HG03196 (cell line): Measurements from ENCODE around the gene OASL.
"Not testable (repeated sequence)": the region's sequence is repeated elsewhere in the genome, so short reads cannot be mapped to it uniquely, and the experiment has no call there.

Source experiments
- ATAC-seq: cut with Tn5 transposase; IDR thresholded peaks from one replicate; pipeline ENCODE4 v1.9.1; 2021; ENCODE audit not compliant: unreplicated experiment

The OASL gene, protein sequence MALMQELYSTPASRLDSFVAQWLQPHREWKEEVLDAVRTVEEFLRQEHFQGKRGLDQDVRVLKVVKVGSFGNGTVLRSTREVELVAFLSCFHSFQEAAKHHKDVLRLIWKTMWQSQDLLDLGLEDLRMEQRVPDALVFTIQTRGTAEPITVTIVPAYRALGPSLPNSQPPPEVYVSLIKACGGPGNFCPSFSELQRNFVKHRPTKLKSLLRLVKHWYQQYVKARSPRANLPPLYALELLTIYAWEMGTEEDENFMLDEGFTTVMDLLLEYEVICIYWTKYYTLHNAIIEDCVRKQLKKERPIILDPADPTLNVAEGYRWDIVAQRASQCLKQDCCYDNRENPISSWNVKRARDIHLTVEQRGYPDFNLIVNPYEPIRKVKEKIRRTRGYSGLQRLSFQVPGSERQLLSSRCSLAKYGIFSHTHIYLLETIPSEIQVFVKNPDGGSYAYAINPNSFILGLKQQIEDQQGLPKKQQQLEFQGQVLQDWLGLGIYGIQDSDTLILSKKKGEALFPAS

DNA sequence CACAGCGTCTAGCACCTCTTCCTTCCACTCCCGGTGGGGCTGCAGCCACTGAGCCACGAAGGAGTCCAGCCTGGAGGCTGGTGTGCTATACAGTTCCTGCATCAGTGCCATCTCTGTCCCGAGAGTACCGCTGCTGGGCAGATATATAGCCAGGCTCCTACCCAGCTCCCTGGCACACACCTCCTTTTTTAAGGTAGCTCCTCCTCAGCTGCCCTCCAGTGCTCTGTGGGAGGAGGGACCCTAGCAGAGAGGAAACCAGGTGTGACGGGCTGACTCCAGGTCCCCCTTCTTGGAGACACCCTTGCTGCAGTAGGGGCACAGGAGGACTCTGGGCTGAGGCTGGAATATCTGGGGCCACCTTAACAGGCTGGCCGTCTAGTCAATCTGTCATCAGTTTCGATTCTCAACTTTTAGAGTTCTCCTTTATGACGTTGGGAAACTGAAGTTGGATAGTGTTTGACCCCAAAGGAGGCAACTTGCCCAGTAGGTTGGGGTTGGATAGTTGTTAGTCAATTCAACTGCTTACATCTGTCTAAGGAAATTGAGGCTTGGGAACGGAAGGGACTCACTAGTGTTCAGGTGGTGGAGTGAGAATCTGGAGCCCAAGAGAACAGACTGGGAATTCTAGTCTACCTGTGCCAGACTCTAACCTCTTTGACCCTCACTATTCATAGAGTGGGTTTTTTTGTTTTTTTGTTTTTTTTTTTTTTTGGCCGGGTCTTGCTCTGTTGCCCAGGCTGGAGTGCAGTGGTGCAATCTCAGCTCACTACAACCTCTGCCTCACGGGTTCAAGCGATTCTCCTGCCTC is at the start of gene OASL:
Gene OASL (minus strand): TSS at position 386 of the 808 bp plus-strand sequence. CDS start 275 bp downstream, at position 111.
- peak; percentile 64 for ATAC-seq

- ATAC-seq = no peak
These were observed 49.1 kb upstream of the OASL start for GRCh38 chr12:121088195-121088585.

DNA sequence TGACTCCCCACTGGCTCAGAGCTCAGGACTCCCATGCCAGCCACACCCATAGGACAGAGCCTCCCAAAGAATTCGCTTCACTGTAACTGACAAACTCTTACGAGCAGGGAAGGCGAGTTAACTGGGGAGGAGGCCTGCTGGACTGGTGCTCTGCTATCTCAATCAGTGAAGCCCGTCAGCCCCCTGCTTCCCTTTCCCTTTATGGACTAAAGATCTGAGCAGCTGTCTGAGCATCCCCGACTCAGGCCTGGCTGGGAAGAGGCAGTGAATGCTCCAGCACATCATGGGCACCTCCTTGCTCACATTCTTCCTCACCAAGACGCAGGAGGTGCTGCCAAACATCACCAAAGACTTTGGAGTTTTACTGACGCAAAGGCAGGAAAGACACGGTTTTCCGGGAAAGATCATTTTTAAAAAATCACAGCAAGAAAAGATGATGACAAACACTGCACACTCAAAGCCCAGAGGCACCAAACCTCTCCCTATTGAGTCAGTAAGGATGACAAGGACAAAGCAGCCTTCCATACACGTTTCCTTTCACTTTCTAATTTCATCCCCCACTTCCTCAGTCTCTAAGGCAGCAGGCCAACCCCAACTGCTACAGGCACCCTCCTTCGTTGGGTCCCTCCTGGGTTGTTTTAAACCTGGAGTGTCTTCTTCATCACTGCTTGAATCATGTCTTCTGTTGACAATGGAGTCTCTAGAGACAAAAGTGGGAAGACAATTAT is 48.6 kb upstream of the OASL start:
- ATAC-seq = no peak

DNA sequence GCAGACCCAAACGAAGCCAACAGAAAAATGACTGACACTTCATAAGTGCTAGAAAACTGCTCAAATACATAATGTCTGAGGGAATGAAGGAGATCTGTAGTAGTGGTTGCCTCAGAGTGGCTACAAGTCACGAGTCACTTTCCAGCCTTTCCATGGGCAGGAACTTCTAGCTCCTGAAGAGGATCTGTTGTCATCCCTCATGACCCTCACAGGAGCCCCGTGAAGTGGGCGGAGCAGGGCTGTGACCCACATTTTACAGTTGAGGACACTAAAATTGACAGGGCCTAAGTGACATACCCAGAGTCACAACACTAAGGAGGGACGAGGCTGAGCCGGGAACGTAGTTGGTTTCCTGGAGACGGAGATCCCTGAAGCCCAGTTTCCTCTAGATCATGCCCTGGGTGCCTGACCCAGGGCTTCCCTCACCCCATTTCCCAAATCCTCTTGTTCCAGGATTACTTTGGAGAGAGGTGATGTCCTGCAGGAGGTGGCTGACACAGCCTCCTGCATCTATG is 47.8 kb upstream of the OASL start:
- ATAC-seq = no peak

- no peak for ATAC-seq
These were observed 46.7 kb upstream of the OASL start for GRCh38 chr12:121085506-121086353.

- no peak for ATAC-seq
These were observed 46.0 kb upstream of the OASL start for GRCh38 chr12:121085069-121085468.

DNA sequence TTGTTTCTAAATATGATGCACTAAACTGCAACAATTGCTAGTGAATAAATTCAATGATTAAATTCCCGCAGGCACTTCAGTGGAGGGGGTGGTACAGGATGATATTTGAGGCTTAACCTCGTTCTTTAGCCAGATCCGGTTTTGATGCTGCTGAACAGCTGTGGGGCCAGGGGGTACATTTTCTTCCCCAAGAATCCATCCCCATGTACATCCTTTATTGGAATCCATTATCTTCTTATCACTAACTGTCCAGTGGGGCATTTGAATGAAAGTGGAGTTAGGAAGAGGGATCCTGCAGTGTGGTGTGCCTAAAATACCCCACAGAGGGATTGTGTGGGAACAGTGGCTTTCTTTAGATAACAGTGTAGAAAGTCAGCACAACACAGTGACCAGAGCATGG is 45.2 kb upstream of the OASL start:
- ATAC-seq = no peak

DNA sequence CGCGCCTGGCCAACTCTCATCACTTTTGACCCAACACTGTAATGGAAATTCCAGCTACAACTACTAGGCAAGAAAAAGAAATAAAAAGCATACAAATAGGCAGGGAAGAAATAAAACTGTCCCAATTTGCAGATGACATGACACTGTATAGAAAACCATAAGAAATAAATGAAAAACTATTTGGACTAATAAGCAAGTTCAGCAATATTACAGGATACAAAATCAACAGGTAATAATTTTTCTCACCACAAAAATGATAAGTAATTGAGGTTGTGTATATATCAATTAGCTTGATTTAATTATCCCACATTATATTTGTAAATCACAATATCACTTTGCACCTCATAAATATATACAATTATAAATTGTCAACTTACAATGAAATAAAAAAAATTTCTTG is 41.9 kb upstream of the OASL start:
- ATAC-seq = no peak

- no peak for ATAC-seq
These were observed 40.8 kb upstream of the OASL start for GRCh38 chr12:121079736-121080272.

DNA sequence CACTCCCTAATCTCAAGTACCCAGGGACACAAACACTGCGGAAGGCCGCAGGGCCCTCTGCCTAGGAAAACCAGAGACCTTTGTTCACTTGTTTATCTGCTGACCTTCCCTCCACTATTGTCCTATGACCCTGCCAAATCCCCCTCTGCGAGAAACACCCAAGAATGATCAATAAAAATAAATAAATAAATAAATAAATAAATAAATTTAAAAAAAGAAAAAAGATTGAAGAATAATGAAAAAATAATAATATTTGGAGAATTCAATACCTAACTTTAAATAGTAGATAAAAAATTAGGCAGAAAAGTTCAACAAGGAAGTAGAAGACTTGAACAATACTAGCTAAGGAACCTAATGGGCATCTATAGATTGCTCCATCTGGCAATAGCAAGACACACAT is 38.4 kb upstream of the OASL start:
- not testable (repeated sequence) for ATAC-seq

DNA sequence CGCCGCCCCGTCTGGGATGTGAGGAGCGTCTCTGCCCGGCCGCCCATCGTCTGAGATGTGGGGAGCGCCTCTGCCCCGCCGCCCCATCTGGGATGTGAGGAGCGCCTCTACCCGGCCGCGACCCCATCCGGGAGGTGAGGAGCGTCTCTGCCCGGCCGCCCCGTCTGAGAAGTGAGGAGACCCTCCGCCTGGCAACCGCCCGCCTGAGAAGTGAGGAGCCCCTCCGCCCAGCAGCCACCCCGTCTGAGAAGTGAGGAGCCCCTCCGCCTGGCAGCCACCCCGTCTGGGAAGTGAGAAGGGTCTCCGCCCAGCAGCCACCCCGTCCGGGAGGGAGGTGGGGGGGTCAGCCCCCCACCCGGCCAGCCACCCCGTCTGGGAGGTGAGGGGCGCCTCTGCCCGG is 36.9 kb upstream of the OASL start:
- not testable (repeated sequence) for ATAC-seq

- ATAC-seq = no peak
These were observed 33.1 kb upstream of the OASL start for GRCh38 chr12:121072147-121072546.

DNA sequence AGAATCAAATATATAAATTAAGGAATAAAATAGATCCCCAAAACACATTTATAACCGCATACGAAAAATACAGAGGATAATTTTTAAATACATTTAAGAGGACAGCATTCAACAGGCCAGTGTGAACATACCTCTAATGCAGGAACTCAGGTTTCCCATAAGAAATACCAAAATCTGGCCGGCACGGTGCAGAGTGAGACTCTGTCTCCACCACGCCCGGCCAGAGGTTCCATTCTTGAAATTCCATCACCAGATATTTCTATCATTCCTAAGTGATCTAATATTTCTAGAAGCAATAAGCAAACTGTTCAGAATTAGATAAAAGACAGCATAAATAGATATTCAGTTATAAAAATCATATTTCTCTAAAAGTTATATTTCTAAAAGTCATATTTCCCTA is 30.2 kb upstream of the OASL start:
- no peak for ATAC-seq

GRCh38 chr12:121065345-121065744 is 26.3 kb upstream of the OASL start:
- ATAC-seq = no peak

- ATAC-seq = not testable (repeated sequence)
These were observed 25.5 kb upstream of the OASL start for GRCh38 chr12:121064586-121064985.

GRCh38 chr12:121064116-121064515 is 25.1 kb upstream of the OASL start:
- no peak for ATAC-seq

DNA sequence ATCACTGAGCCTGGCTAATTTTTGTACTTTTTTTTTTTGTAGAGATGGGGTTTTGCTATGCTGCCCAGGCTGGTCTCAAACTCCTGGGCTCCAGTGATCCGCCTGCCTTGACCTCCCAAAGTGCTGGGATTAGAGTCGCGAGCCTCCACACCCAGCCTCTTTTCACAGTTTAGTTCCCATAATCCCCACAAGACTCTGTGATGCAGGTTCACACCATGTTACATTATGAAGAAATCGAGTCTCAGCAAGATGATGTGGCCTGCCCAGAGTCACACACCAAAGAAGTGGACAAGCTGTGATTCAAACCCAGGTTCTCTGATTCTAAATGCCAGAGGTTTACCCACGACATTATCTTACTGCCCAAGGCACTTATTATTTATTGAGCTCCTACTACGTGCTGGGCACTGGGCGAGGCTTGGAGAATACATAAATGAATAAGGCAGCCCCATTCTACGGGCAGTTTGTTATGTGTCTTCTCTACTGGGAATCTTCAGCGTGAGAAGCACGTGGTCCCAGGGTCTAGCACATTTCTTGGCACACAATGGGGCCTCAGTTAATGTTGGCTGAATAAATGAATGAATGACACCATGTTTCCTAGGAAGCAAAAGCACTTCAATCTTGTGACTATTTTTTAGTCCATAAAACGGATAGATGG is 23.5 kb upstream of the OASL start:
- no peak for ATAC-seq

- no peak for ATAC-seq
These were observed 22.8 kb upstream of the OASL start for GRCh38 chr12:121061831-121062230.
